Caco-2 (cell line): ENCODE data around the gene CASP7. TPM values are rescaled to one million over a fixed set of nuclear protein-coding genes. Genes with fewer than 3 reads are reported as not detected.

Experiments
- BruUV-seq: library from RNA; stranded (reverse); fragments of 400-500 nt; replicated peaks from 2 replicates; lab custom pipeline; 2021; lab: Mats Ljungman, UMichigan
- CTCF ChIA-PET: fragments of 300-600 bp; sonication (Branson Sonifier 250); formaldehyde crosslinking; loops from one replicate; lab custom pipeline; 2022; ENCODE audit warnings: antibody characterized with exemption; lab: Charles Lee
- POLR2A ChIA-PET: fragments of 300-600 bp; sonication (Branson Sonifier 250); formaldehyde crosslinking; loops from one replicate; lab custom pipeline; 2022; ENCODE audit warnings: antibody characterized with exemption; lab: Charles Lee
- DNase-seq, 2 experiments: peaks; one replicate each; pipeline versions ENCODE4 v3.0.0 to v3.0.0-alpha.2; 2020 to 2022
- H3K27me3 ChIP-seq: replicated peaks from 2 replicates; pipeline ENCODE4 v1.6.0; 2011; ENCODE audit warnings: low read length; ENCODE audit not compliant: control insufficient read depth, insufficient read depth
- H3K36me3 ChIP-seq: 2 replicates; pipeline ENCODE4 v1.5.1; 2011; ENCODE audit warnings: low read length; ENCODE audit not compliant: control insufficient read depth, insufficient read depth
- H3K4me1 ChIP-seq: fragments of 250-450 bp; sonication (Bioruptor Pico); 2 replicates; pipeline ENCODE4 v1.5.1; 2020; ENCODE audit warnings: mild to moderate bottlenecking
- H3K4me3 ChIP-seq: 2 replicates; pipeline ENCODE4 v1.5.1; 2011; ENCODE audit warnings: low read depth, mild to moderate bottlenecking, control low read depth, low read length
- H3K9me3 ChIP-seq: fragments of 250-450 bp; sonication (Bioruptor Pico); 2 replicates; pipeline ENCODE4 v1.5.1; 2020; ENCODE audit warnings: mild to moderate bottlenecking, moderate library complexity
- H3K27ac Mint-ChIP-seq: one replicate; pipeline ENCODE4 v1.8.0; 2022; ENCODE audit warnings: mixed read lengths; ENCODE audit not compliant: unreplicated experiment
- H3K27me3 Mint-ChIP-seq: one replicate; pipeline ENCODE4 v1.8.0; 2022; ENCODE audit warnings: mixed read lengths; ENCODE audit not compliant: insufficient read depth, unreplicated experiment
- H3K36me3 Mint-ChIP-seq: one replicate; pipeline ENCODE4 v1.8.0; 2022; ENCODE audit warnings: mild to moderate bottlenecking, mixed read lengths; ENCODE audit not compliant: insufficient read depth, unreplicated experiment
- H3K4me1 Mint-ChIP-seq: one replicate; pipeline ENCODE4 v1.8.0; 2022; ENCODE audit warnings: low read depth, mixed read lengths; ENCODE audit not compliant: unreplicated experiment
- H3K4me3 Mint-ChIP-seq: one replicate; pipeline ENCODE4 v1.8.0; 2022; ENCODE audit warnings: mild to moderate bottlenecking, moderate library complexity, mixed read lengths; ENCODE audit not compliant: unreplicated experiment
- H3K9me3 Mint-ChIP-seq: one replicate; pipeline ENCODE4 v1.8.0; 2022; ENCODE audit warnings: mixed read lengths; ENCODE audit not compliant: unreplicated experiment
- CTCF ChIP-seq, 2 experiments: fragments of 200-600 bp in 1 of 2; IDR thresholded peaks; 1 replicate in 1 of 2; 2 replicates in 1 of 2; pipeline versions ENCODE4 v1.5.1 to v1.8.0; 2011 to 2022; ENCODE audit warnings: antibody characterized with exemption in 1 of 2, control low read depth in 1 of 2, inconsistent platforms in 1 of 2, low read depth in 1 of 2, low read length in 1 of 2, mild to moderate bottlenecking in 1 of 2, moderate library complexity in 1 of 2; ENCODE audit not compliant: insufficient read depth in 1 of 2, severe bottlenecking in 1 of 2, unreplicated experiment in 1 of 2
- intact Hi-C: fragments of 100-400 bp; cut with micrococcal nuclease; formaldehyde crosslinking; loops from one replicate; pipeline ENCODE4 v1.10.0; 2022; ENCODE audit not compliant: unreplicated experiment
- total RNA-seq: library from RNA; stranded (reverse); gene quantifications from 2 replicates; pipeline ENCODE4 v1.2.3, GENCODE V29; 2022

Gene CASP7
- total RNA-seq, 1 experiment from 2014 or later = 23.9 TPM

- DNase-seq = no peak
- BruUV-seq = no TSS peak
- ChIA-PET POLR2A (no interaction called here), CTCF (no interaction called here)
- intact Hi-C loops = no loop called here
- no peaks in the 10 kb centered on the region for H3K36me3 ChIP-seq
- peaks cover 8% of the 10 kb centered on the region for H3K27me3 Mint-ChIP-seq
- H3K36me3 Mint-ChIP-seq = no peaks in the 10 kb centered on the region
- no peak for TF ChIP-seq CTCF (IDR thresholded peaks at IDR 0.05; ENCODE audit: insufficient read depth in 1 of 2, low read depth in 1 of 2, low read length in 1 of 2, severe bottlenecking in 1 of 2, unreplicated experiment in 1 of 2)
- H3K27ac Mint-ChIP-seq = no peak overlapping the region
- H3K4me3 Mint-ChIP-seq = no peak overlapping the region
- no peaks in the 10 kb centered on the region for H3K9me3 ChIP-seq
- H3K4me3 ChIP-seq = no peak overlapping the region
- no peaks in the 10 kb centered on the region for H3K4me1 ChIP-seq
- H3K4me1 Mint-ChIP-seq = no peaks in the 10 kb centered on the region
- peaks cover 2% of the 10 kb centered on the region; the same call in 1 of the 2 replicates for H3K27me3 ChIP-seq
- no peaks in the 10 kb centered on the region for H3K9me3 Mint-ChIP-seq
Observed at GRCh38 chr10:113657544-113657943, 22.2 kb upstream of the CASP7 start.

DNA sequence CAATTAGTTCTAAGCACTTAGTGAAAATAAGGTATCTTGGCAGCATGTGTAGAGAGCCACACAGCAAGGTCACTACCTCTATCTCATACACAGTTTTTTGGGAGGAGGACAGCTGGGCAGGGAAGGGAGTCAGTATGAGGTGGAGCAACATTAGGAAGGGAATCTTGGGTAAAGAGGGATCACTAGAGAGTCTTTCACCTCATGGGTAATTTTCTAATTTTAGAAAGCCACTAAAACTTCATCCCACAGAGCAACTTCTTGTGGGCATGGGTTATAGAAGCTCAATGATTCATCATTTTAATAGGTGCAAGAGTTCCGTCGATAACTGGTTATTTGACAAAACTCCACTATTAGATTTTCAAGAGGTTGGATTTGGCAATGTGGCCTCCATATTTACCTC, 18.4 kb upstream of the CASP7 start:
- no peak for DNase-seq
- Mint-ChIP-seq H3K27me3 (no peaks in the 10 kb centered on the region), H3K4me3 (no peak overlapping the region), H3K4me1 (peaks cover 6% of the 10 kb centered on the region), H3K9me3 (no peaks in the 10 kb centered on the region), H3K36me3 (no peaks in the 10 kb centered on the region), H3K27ac (no peak overlapping the region)
- no peaks in the 10 kb centered on the region for H3K36me3 ChIP-seq
- H3K4me1 ChIP-seq = peaks cover 3% of the 10 kb centered on the region; the same call in 1 of the 2 replicates
- no peaks in the 10 kb centered on the region for H3K9me3 ChIP-seq
- TF ChIP-seq CTCF (IDR thresholded peaks at IDR 0.05; ENCODE audit: insufficient read depth in 1 of 2, low read depth in 1 of 2, low read length in 1 of 2, severe bottlenecking in 1 of 2, unreplicated experiment in 1 of 2) = no peak
- no TSS peak for BruUV-seq
- ChIA-PET CTCF (no interaction called here), POLR2A (no interaction called here)
- intact Hi-C loops = no loop called here
- no peak overlapping the region for H3K4me3 ChIP-seq
- H3K27me3 ChIP-seq = peaks cover 1% of the 10 kb centered on the region; the same call in 1 of the 2 replicates

DNA sequence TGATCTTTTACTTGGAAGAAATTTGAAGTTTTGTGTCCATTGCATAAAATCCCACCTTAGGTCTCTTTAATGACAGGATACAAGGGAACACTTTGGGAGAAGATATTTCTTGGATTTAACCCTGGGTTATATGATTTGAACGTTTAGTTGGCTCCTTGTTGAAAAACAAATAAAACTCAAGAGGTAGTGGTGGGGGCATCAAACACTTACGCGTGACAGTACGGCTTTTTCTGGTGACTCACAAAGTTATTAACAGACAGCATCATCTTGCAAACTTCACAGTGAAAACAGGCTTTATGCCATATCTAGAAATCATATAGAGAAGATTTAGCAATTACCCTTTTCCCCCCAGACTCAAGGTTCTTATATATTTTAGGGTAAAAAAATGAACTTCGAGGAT, 16.6 kb upstream of the CASP7 start:
- Mint-ChIP-seq H3K4me3 (no peak overlapping the region), H3K4me1 (peaks cover 6% of the 10 kb centered on the region), H3K27ac (no peak overlapping the region), H3K27me3 (no peaks in the 10 kb centered on the region), H3K9me3 (no peaks in the 10 kb centered on the region), H3K36me3 (no peaks in the 10 kb centered on the region)
- ChIA-PET CTCF (no interaction called here), POLR2A (no interaction called here)
- no peak for DNase-seq
- H3K4me1 ChIP-seq = peaks cover 3% of the 10 kb centered on the region; the same call in 1 of the 2 replicates
- no peak overlapping the region for H3K4me3 ChIP-seq
- H3K36me3 ChIP-seq = no peaks in the 10 kb centered on the region
- no TSS peak for BruUV-seq
- H3K9me3 ChIP-seq = no peaks in the 10 kb centered on the region
- H3K27me3 ChIP-seq = no peaks in the 10 kb centered on the region; the same call in 1 of the 2 replicates
- intact Hi-C loops = no loop called here
- TF ChIP-seq CTCF (IDR thresholded peaks at IDR 0.05; ENCODE audit: insufficient read depth in 1 of 2, low read depth in 1 of 2, low read length in 1 of 2, severe bottlenecking in 1 of 2, unreplicated experiment in 1 of 2) = no peak
